HEK293 (cell line): Measurements from ENCODE around the gene CEP83.

Experiments
- CTCF ChIA-PET: fragments of 350-600 bp; formaldehyde crosslinking; extraction: SDS; loops from one replicate; lab custom pipeline; 2021; ENCODE audit warnings: antibody characterized with exemption; lab: Yijun Ruan, JAX
- POLR2A ChIA-PET: fragments of 300-600 bp; formaldehyde crosslinking; extraction: SDS; loops from one replicate; lab custom pipeline; 2020; ENCODE audit warnings: antibody characterized with exemption, inconsistent platforms; lab: Yijun Ruan, JAX
- H3K27ac ChIP-seq: fragments of 200-500 bp; sonication (Bioruptor generic); 2 replicates; pipeline ENCODE4 v1.5.1; 2014; ENCODE audit warnings: low read depth, low read length, control low read depth, inconsistent platforms; ENCODE audit errors: extremely low read depth
- H3K36me3 ChIP-seq, 2 experiments: fragments of 200-500 bp in 1 of 2; sonication (Bioruptor generic) in 1 of 2; 1 replicate in 1 of 2; 2 replicates in 1 of 2; pipeline ENCODE4 v1.5.1; 2014 to 2017; ENCODE audit warnings: inconsistent platforms in 2 of 2, low read length in 2 of 2; ENCODE audit not compliant: control insufficient read depth in 2 of 2, insufficient read depth in 1 of 2
- H3K4me1 ChIP-seq: fragments of 200-500 bp; sonication (Bioruptor generic); 2 replicates; pipeline ENCODE4 v1.5.1; 2014; ENCODE audit warnings: mild to moderate bottlenecking, low read length, inconsistent platforms; ENCODE audit not compliant: control insufficient read depth, insufficient read depth
- H3K4me3 ChIP-seq: 2 replicates; pipeline ENCODE4 v1.5.1; 2011; ENCODE audit warnings: low read depth, mild to moderate bottlenecking, control low read depth, low read length, moderate library complexity
- H3K9me3 ChIP-seq: fragments of 200-500 bp; sonication (Bioruptor generic); 2 replicates; pipeline ENCODE4 v1.5.1; 2014; ENCODE audit warnings: low read depth, low read length, inconsistent platforms; ENCODE audit not compliant: control insufficient read depth, insufficient read depth
- ATF2 ChIP-seq: fragments of 450-650 bp; formaldehyde crosslinking; IDR thresholded peaks from 2 replicates; pipeline ENCODE4 v1.5.1; 2016; ENCODE audit warnings: missing biosample characterization, missing genetic modification characterization, low read depth
- BCL11A ChIP-seq: fragments of 450-650 bp; formaldehyde crosslinking; IDR thresholded peaks from 2 replicates; pipeline ENCODE4 v1.5.1; 2016; ENCODE audit warnings: low read depth, missing biosample characterization, missing genetic modification characterization
- EGR2 ChIP-seq: fragments of 450-650 bp; formaldehyde crosslinking; IDR thresholded peaks from 2 replicates; pipeline ENCODE4 v1.5.1; 2016; ENCODE audit warnings: low read depth, missing biosample characterization, missing genetic modification characterization
- HIC1 ChIP-seq: fragments of 450-650 bp; formaldehyde crosslinking; IDR thresholded peaks from 2 replicates; pipeline ENCODE4 v1.5.1; 2016; ENCODE audit warnings: missing biosample characterization, missing genetic modification characterization
- KLF1 ChIP-seq: fragments of 450-650 bp; formaldehyde crosslinking; IDR thresholded peaks from 2 replicates; pipeline ENCODE4 v1.5.1; 2016; ENCODE audit warnings: missing biosample characterization, missing genetic modification characterization
- KLF7 ChIP-seq: fragments of 450-650 bp; formaldehyde crosslinking; IDR thresholded peaks from 2 replicates; pipeline ENCODE4 v1.5.1; 2016; ENCODE audit warnings: missing biosample characterization, missing genetic modification characterization, borderline replicate concordance
- MEIS1 ChIP-seq: sonication (generic); formaldehyde crosslinking; IDR thresholded peaks from 2 replicates; pipeline ENCODE4 v1.8.1; 2022; ENCODE audit warnings: missing genetic modification reagents, mild to moderate bottlenecking, borderline replicate concordance
- MZF1 ChIP-seq: fragments of 450-650 bp; formaldehyde crosslinking; IDR thresholded peaks from 2 replicates; pipeline ENCODE4 v1.5.1; 2017; ENCODE audit warnings: missing biosample characterization, missing genetic modification characterization, borderline replicate concordance
- PRDM1 ChIP-seq: fragments of 450-650 bp; formaldehyde crosslinking; IDR thresholded peaks from 2 replicates; pipeline ENCODE4; 2016; ENCODE audit warnings: missing biosample characterization, missing genetic modification characterization
- REPIN1 ChIP-seq: fragments of 450-650 bp; formaldehyde crosslinking; IDR thresholded peaks from 2 replicates; pipeline ENCODE4 v1.5.1; 2017; ENCODE audit warnings: missing biosample characterization, missing genetic modification characterization, low read depth
- SCRT2 ChIP-seq: fragments of 450-650 bp; formaldehyde crosslinking; IDR thresholded peaks from 2 replicates; pipeline ENCODE4 v1.5.1; 2016; ENCODE audit warnings: missing biosample characterization, missing genetic modification characterization
- ZBTB11 ChIP-seq: fragments of 450-650 bp; formaldehyde crosslinking; conservative IDR thresholded peaks from 2 replicates; pipeline ENCODE4 v1.5.1; 2016; ENCODE audit warnings: low read depth, missing biosample characterization, missing genetic modification characterization
- ZBTB20 ChIP-seq: fragments of 450-650 bp; formaldehyde crosslinking; IDR thresholded peaks from 2 replicates; pipeline ENCODE4 v1.5.1; 2016; ENCODE audit warnings: missing biosample characterization, missing genetic modification characterization
- ZBTB21 ChIP-seq: fragments of 450-650 bp; formaldehyde crosslinking; IDR thresholded peaks from 2 replicates; pipeline ENCODE4 v1.5.1; 2017; ENCODE audit warnings: missing biosample characterization, missing genetic modification characterization
- ZFHX2 ChIP-seq: fragments of 450-650 bp; formaldehyde crosslinking; conservative IDR thresholded peaks from 2 replicates; pipeline ENCODE4 v1.5.1; 2016; ENCODE audit warnings: missing biosample characterization, missing genetic modification characterization
- ZFP37 ChIP-seq: fragments of 450-650 bp; formaldehyde crosslinking; IDR thresholded peaks from 2 replicates; pipeline ENCODE4 v1.5.1; 2016; ENCODE audit warnings: missing biosample characterization, missing genetic modification characterization
- ZFP41 ChIP-seq: fragments of 450-650 bp; formaldehyde crosslinking; IDR thresholded peaks from 2 replicates; pipeline ENCODE4 v1.5.1; 2016; ENCODE audit warnings: missing biosample characterization, missing genetic modification characterization, borderline replicate concordance
- ZNF10 ChIP-seq: fragments of 450-650 bp; formaldehyde crosslinking; IDR thresholded peaks from 2 replicates; pipeline ENCODE4 v1.5.1; 2017; ENCODE audit warnings: missing biosample characterization, missing genetic modification characterization
- ZNF202 ChIP-seq: fragments of 450-650 bp; formaldehyde crosslinking; IDR thresholded peaks from 2 replicates; pipeline ENCODE4 v1.5.1; 2016; ENCODE audit warnings: missing biosample characterization, missing genetic modification characterization, borderline replicate concordance
- ZNF311 ChIP-seq: fragments of 450-650 bp; formaldehyde crosslinking; IDR thresholded peaks from 2 replicates; pipeline ENCODE4 v1.5.1; 2017; ENCODE audit warnings: missing biosample characterization, missing genetic modification characterization, borderline replicate concordance
- ZNF350 ChIP-seq: fragments of 450-650 bp; formaldehyde crosslinking; IDR thresholded peaks from 2 replicates; pipeline ENCODE4 v1.5.0; 2017; ENCODE audit warnings: missing biosample characterization, mild to moderate bottlenecking, missing genetic modification characterization
- ZNF391 ChIP-seq: fragments of 450-650 bp; formaldehyde crosslinking; IDR thresholded peaks from 2 replicates; pipeline ENCODE4 v1.5.1; 2016; ENCODE audit warnings: low read depth, missing biosample characterization, missing genetic modification characterization, borderline replicate concordance
- ZNF610 ChIP-seq: fragments of 450-650 bp; formaldehyde crosslinking; IDR thresholded peaks from 2 replicates; pipeline ENCODE4 v1.5.1; 2016; ENCODE audit warnings: missing biosample characterization, missing genetic modification characterization, borderline replicate concordance
- ZNF621 ChIP-seq: fragments of 450-650 bp; formaldehyde crosslinking; IDR thresholded peaks from 2 replicates; pipeline ENCODE4 v1.5.1; 2017; ENCODE audit warnings: missing biosample characterization, missing genetic modification characterization
- ZNF623 ChIP-seq: fragments of 450-650 bp; formaldehyde crosslinking; IDR thresholded peaks from 2 replicates; pipeline ENCODE4 v1.5.1; 2016; ENCODE audit warnings: missing biosample characterization, missing genetic modification characterization
- ZNF654 ChIP-seq: fragments of 450-650 bp; formaldehyde crosslinking; IDR thresholded peaks from 2 replicates; pipeline ENCODE4 v1.5.1; 2016; ENCODE audit warnings: low read depth, missing biosample characterization, missing genetic modification characterization
- ZNF777 ChIP-seq: fragments of 450-650 bp; formaldehyde crosslinking; IDR thresholded peaks from 2 replicates; pipeline ENCODE4 v1.5.1; 2017; ENCODE audit warnings: missing biosample characterization, missing genetic modification characterization, borderline replicate concordance

The CEP83 gene

GRCh38 chr12:94280063-94280462, 179.6 kb downstream of the CEP83 start:
- no peaks in the 10 kb centered on the region for H3K9me3 ChIP-seq
- TF ChIP-seq PRDM1 (tag by site-specific recombination) (no peak), ZNF777 (tag by site-specific recombination) (no peak), ZBTB20 (tag by site-specific recombination) (no peak), HIC1 (tag by site-specific recombination) (no peak), MZF1 (tag by site-specific recombination) (no peak), ATF2 (no peak), BCL11A (no peak), ZNF610 (tag by site-specific recombination) (no peak), ZNF350 (tag by site-specific recombination) (no peak), ZFP41 (no peak), ZNF654 (tag by site-specific recombination) (no peak), KLF7 (tag by site-specific recombination) (no peak), ZFP37 (tag by site-specific recombination) (no peak), ZNF621 (tag by site-specific recombination) (no peak), MEIS1 (CRISPR knock-in tag) (no peak)
- TF ChIP-seq, all 188 proteins: peak for 0
- Histone ChIP-seq H3K36me3 (no peaks in the 10 kb centered on the region), H3K4me3 (no peak overlapping the region), H3K4me1 (no peaks in the 10 kb centered on the region), H3K27ac (no peak overlapping the region)
- POLR2A ChIA-PET, result no interaction called here
- CTCF ChIA-PET, result no interaction called here

GRCh38 chr12:94277426-94278000, 182.2 kb downstream of the CEP83 start:
- no peaks in the 10 kb centered on the region for H3K36me3 ChIP-seq
- H3K9me3 ChIP-seq, result no peaks in the 10 kb centered on the region
- H3K4me3 ChIP-seq, result no peak overlapping the region
- ChIA-PET CTCF (no interaction called here), POLR2A (no interaction called here)
- no peak overlapping the region for H3K27ac ChIP-seq
- TF ChIP-seq EGR2 (tag by site-specific recombination), result peak; percentile 68
- TF ChIP-seq ZBTB21, result no peak
- TF ChIP-seq ZNF10, result no peak
- TF ChIP-seq ZBTB11 (tag by site-specific recombination), result no peak
- TF ChIP-seq ZNF623 (tag by site-specific recombination), result no peak
- no peak for TF ChIP-seq ZNF311 (tag by site-specific recombination)
- TF ChIP-seq ZNF202 (tag by site-specific recombination), result no peak
- no peak for TF ChIP-seq KLF1 (tag by site-specific recombination)
- no peak for TF ChIP-seq REPIN1
- TF ChIP-seq SCRT2, result no peak
- TF ChIP-seq ZNF391 (tag by site-specific recombination), result no peak
- TF ChIP-seq ZFHX2 (tag by site-specific recombination), result peak; percentile 46
- no peaks in the 10 kb centered on the region for H3K4me1 ChIP-seq
